Measurements from ENCODE around the gene GBP2.

- TF ChIP-seq CTCF (IDR thresholded peaks at IDR 0.05) (no peak), POLR2A (IDR thresholded peaks at IDR 0.05) (no peak)
Observed at GRCh38 chr1:89149976-89150375, 24.1 kb upstream of the GBP2 start.

Measured in Peyer's patch (tissue), 4 donors.